Stimulated activated CD4-positive, alpha-beta T cell treated with anti-CD3 and anti-CD28 coated beads, Interleukin-2, amount 100 ng/mL, for 48 hours (primary cell): ENCODE data around the gene ENTPD2.

Experiments
- DNase-seq, 2 donors: peaks; one replicate each; pipeline ENCODE4 v3.0.0-alpha.2; 2020

ENTPD2 gene

DNA sequence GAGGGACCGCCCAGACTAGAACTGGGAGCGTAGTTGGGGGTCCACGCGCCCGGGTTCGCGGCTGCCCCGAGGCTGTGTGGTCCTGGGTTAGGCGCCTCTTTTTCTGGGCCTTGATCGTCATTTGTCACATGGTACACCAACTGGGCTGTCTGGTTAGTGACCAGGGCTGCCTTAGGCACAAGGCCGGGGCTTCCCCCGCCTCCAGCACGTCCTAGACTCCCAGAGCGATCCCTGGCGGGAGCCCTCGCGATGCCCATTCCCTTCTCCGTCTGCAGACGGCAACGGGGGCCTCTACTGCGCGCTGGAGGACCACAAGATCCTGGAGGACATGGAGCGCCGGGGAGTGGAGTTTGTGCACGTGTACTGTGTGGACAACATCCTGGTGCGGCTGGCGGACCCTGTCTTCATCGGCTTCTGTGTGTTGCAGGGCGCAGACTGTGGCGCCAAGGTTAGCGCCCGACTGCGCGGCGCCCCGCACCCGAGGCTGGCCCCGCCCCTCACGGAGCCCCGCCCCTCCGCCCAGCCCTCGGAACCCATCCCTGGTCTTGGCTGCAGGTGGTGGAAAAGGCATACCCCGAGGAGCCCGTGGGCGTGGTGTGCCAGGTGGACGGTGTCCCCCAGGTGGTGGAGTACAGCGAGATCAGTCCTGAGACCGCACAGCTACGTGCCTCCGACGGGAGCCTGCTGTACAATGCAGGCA, 25.0 kb upstream of the ENTPD2 start:
- DNase-seq = no peak

DNA sequence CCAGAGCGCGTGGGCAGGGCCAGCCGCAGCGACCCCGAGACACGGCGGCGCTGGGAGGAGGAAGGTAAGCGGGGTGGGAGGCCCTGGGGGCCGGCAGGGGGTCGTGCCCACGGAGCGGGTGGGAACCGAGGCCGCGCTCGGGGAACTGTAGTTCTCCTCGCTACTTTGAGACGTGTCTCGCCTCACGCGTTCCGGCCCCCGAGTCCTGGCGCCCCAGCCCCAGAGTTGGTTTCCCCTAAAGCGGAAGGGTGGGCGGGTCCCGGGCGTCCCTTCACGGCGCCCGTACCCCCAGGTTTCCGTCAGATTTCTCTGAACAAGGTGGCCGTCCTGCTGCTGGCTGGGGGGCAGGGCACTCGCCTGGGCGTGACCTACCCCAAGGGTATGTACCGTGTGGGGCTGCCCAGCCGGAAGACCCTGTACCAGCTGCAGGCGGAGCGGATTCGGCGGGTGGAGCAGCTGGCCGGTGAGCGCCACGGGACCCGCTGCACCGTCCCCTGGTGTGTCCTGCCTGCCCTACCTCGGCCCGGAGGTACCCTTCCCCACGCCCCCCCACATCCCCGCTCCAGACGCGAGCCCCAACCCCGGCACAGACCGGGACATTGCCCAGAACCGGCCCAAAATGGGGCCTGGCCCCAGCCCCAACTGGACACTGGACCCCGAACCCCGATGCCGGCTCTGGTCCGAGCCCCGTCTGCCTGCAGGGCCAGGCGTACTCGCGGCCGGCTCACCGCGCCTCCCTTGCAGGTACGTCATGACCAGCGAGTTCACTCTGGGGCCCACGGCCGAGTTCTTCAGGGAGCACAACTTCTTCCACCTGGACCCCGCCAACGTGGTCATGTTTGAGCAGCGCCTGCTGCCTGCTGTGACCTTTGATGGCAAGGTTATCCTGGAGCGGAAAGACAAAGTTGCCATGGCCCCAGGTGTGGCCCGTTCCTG, 24.2 kb upstream of the ENTPD2 start:
- no peak for DNase-seq

DNA sequence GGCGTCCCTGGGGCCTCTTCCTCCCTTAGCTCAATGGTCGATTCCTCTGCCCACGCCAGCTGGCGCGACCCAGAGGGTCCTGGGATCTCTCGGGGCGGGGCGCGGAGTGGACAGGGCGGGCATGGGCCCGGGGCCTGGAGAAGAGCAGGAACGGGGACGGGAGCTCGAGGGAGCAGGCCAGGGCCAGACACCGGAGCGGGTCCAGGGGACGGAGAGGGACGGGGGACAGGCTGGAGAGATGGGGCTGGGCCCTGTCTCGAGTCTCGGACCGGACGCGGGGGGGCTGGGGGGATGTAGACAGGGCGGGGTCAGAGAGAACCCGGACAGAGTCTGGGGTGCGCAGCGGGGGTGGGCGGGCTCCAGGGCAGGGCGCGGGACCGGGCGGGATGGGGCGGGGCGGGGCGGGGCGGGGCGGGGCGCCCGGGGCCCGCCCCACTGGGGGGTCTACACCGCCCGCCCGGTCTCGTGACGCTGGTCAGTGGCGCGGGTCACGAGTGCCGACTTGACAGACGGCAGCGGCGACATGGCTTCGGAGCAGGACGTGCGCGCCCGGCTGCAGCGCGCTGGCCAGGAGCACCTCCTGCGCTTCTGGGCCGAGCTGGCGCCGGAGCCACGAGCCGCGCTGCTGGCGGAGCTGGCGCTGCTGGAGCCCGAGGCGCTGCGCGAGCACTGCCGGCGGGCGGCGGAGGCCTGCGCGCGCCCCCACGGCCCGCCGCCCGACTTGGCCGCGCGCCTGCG, 23.3 kb upstream of the ENTPD2 start, which contains the start of gene UAP1L1:
Gene UAP1L1, plus strand, starts transcription at position 508 of the 738 bp plus-strand sequence. Its CDS starts 16 bp downstream, at position 524.
- DNase-seq = peak; percentile 29 to 39

DNA sequence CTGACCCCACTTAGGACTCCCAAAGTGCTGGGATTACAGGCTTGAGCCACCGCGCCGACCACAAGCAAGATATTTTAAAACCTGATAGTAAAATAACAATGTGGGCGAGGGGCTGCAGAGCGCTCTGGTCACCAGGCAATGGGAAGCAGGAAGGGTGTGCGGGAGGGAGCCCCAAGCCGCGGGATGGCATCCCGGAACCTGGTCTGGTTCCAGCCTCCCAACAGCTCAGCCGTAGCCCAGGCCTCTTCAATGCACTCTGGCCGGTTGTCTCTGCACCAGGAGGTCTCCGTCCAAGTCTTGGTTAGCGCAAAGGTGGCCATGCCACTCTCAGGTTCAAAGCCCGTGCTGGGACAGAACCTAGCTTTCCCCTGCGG, 22.8 kb upstream of the ENTPD2 start:
- no peak for DNase-seq

DNA sequence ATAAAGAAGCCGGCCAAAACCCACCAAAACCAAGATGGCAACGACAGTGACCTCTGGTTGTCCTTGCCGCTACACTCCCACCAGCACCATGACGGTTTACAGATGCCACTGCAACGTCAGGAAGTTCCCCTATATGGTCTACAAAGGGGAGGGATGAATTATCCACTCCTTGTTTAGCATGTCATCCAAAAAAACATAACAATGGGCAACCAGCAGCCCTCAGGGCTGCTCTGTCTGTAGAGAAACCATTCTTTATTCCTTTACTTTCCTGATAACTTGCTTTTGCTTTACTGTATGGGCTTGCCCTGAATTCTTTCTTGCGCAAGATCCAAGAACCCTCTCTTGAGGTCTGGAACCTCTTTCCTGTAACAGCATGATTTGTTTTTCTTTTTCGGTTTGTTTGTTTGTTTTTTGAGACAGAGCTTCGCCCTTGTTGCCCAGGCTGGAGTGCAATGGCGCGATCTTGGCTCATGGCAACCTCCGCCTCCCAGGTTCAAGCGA, 21.5 kb upstream of the ENTPD2 start:
- no peak for DNase-seq

DNA sequence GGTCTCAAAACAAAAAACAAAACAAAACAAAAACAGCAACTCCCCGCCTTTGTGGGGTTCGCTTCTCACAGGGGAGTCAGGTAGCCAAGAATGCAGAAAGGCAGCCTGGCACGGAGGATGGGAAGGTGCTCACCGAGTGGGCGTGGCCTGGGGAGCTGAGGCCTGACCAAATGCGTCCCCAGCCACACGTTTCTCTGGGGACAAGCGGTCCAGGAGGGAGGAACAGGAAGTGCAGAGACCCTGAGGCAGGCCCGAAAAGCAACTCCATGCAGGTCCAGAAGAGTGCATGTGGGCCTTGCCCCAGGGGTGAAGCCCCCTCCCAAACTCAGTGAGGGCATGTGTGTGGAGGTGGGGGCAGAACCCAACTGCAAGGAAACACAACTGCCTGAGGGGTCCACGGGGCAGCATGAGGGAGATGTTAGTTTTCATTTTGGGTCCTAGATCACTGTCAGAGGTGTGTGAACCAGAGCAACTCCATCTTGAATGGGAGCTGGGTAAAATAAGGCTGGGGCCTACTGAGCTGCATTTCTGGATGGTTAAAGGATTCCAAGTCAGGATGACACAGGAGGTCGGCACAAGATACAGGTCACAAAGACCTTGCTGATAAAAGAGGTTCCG, 20.9 kb upstream of the ENTPD2 start:
- no peak for DNase-seq

DNA sequence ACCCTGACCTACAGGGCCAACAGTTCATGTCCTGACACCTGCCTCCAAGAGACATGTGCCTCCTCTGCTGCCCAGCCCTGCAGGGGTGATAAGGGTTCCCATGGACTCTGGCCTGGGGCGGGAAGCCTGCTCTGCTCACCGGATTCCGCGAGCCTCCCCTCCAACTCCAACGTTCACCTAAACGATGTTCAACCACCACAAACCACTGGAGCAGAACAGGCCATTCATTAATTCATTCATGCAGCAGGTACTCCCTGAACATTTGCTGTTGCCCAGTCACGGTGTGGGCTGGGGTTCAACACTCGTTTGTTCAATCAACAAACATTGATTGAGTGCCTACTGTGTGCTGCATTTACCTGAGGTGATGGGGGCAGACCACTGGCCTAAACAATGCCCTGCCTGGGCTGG, 20.1 kb upstream of the ENTPD2 start:
- DNase-seq = no peak

DNA sequence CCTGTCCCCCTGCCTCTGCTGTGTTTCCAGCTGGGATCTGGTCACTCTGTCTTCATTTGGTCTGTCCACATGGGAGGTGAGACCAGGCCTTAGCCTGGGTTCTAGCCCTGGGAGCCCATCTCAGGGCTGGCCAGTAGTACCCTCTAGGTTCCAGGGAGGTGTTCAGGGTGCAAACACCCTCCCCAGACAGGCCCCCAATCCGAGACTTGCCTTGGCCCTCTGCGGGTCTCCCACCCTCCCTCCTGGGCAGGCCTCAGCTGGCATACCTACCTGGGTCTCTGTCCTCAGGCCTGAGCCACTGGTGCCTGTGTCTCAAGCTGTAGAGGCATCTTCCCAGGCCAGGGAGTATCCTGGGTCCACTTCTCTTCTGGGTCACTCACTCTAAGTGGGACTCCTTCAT, 17.4 kb upstream of the ENTPD2 start:
- DNase-seq = no peak

DNA sequence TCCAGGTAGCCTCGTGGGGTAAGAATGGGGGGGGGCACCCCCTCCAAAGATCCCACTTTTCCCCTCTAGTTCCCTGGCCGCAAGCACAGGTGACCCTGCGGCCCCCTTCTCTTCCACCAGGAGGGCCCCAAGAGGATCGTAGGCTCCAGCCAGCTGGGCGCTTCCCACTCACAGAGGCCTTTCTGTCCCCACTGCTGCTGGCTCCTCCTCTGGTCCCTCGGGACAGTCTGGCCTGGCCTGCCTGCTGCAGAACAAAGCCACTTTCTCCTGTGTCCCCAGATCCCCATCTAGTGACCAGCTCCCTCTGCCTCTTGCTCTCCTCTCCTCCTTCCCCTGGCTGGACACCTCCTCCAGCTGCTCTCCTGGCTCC, 17.0 kb upstream of the ENTPD2 start:
- DNase-seq = no peak

DNA sequence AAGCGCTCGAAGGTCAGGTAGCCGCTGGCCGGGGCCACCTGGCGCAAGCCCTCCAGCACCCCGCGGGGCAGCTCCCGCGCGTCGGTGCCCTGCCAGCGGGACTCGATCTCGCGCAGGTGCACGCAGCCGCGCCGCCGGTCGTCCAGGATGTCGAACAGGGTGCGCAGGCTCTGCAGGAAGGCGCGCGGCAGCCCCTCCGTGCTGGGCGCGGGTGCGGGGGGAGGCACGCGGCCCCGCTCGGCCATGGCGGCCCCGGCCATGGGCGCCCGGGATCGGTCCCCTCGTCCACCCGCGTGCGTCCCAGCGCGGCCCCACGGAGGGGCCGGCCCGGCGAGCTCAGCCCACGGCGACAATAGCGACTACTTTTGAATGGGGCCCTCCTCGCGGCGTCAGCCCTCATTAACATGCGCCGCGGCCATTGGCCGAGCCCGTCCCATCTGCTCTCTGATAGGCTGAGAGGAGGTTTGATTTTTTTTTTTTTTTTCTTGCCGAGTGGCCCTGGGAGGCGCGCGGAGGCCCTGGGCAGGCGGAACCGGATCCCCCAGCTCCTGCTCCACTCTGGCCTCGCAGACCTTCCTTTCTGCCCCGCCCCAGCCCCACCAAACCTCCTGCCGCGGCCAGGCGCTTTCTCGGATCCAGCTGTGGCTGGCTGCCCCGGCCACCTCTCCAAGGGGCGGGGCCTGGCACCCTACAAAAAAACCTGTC, 16.5 kb upstream of the ENTPD2 start, which contains the start of gene SAPCD2:
Gene SAPCD2, minus strand, starts transcription at position 357 of the 705 bp plus-strand sequence. Its CDS starts 97 bp downstream, at position 260.
- peak; percentile 64 to 72 for DNase-seq

DNA sequence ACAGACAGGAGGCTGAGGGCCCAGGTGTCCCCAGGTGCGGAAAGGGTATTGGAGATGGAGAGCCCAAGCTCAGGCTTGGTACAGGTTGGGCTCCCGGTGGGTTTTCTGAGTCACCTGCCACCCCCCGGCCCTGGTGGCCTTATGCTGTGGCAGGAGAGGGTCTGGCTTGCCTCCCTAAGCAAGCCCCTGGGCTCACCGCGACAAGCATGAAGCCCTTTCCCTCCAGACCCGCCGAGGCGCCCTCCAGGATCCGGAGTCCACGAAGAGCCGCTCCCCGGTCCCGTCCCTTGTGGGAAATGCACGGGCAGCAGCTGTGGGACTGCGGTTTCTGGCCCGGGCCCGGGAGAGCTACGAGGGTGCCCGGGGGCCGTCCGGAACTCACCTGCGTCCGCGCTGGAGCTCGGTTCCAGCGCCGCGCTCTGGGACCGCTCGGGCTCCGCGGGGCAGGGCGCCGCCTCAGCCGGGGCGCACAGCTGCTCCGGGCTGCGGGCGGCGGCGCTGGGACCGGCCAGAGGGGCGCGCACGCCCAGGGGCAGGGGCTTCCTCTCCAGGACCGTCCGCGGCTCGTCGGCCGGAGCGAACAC, 15.7 kb upstream of the ENTPD2 start:
- DNase-seq = no peak

DNA sequence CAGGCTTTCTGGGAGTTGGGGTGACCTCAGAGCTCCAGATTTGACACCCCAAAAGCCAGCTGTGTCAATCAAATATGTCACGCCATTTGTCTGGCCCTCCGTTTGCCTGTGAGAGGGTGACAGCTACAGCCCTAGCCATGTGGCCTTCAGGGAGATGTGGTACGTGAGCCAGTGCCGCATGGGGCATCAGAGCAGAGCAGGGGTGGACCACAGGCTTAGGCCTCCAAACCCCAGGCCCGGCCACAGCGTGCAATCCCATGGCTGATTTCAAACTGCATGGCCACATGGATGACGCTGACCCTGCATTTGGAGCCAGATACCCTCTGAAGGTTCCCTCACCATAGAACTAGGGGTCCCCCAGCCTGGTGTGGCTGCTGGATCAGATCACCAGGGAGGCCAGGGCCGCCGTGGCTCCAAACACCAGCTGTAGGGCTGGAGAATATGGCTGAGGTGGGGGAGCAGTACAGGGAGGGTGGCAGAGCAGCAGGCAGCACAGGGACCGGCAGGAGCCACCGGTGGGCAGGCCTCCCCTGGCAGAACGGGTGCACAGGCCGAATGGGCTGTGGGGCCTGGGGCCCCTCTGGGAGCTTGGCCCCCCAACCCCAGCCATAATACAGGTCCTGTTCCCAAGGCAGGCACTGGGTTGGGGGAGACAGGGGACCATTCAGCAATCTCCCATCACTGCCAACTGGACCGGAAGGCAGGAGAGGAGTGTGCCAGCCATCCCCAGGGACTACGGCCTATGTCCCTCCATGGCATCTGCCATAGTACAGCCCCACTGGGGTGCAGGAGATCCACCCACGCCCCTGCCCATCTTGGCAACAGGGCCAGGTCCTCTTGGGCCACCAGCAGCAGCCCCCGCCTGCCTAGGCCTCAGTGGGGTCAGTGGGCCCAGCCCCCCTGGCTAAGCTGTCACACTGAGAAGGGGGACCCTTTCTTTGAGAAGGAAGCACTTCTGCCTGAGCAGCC, 15.0 kb upstream of the ENTPD2 start:
- no peak for DNase-seq

DNA sequence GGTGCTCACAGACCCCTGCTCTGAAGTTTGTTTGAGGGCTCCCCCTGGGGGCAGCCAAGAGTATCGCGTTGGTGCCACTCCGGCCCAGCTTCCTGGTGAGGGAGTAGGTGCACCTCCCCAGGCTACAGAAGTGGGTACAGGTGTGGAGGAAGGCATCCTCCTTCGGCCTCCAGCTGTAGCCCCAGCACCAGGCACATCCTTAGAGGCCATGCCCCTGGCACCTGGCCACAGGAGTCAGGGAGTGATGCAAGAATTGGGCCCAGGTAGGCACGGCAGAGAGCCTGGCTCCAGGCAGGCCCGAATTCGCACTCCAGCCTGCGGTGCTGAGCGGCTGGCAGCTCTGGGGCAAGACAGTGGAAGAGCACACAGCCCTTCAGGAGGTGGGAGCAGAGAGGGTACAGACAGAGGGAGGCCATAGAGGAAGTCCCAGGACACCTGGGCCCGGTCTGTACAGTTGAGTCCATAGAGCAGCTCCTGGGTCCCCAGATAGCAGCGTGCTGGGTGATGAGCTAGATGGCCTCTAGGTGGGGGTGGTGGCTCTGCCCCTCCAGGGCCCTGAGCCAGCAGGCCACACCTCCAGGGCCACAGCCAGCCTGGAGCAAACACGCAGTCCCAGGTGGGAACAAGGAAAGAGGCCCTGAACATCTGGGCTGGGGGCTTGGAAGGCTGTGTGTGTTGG, 14.1 kb upstream of the ENTPD2 start:
- peak; percentile 84 for DNase-seq

DNA sequence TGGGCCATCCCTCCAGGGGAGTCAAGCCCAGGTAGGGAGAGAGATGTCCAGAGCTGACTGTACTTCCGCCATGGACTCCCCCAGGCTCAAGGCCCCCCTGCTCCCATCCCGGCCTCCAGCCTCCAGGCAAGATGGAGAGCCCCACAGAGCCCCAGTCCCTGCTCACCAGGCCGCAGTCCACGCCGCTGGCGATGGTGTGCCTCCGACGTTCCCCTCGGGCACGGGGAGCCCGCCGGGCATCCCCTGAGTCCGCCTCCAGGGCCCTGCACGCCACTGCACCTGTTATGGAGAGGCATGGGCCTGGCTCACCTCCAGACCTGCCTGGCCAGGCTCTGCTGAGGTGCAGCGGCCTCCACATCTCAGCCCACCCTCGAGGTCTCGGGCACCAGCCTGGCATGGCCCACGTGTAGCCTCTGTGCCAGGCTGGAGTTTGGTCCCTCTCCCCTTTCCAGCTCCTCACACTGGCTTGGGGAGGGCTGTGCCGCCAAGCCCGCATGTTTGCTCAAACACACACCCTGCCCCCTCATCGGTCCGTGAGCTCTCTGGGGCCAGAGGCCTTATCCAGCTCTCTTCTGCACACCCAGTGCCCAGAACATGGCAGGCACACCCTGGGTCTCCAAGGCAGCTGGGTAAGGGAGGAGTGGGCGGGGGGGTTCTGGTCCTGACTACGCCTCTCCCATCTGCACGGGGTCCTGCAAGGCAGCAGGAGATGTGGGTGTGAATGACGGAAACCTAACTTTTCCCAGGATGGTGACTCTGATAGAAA, 12.4 kb upstream of the ENTPD2 start:
- DNase-seq = no peak

DNA sequence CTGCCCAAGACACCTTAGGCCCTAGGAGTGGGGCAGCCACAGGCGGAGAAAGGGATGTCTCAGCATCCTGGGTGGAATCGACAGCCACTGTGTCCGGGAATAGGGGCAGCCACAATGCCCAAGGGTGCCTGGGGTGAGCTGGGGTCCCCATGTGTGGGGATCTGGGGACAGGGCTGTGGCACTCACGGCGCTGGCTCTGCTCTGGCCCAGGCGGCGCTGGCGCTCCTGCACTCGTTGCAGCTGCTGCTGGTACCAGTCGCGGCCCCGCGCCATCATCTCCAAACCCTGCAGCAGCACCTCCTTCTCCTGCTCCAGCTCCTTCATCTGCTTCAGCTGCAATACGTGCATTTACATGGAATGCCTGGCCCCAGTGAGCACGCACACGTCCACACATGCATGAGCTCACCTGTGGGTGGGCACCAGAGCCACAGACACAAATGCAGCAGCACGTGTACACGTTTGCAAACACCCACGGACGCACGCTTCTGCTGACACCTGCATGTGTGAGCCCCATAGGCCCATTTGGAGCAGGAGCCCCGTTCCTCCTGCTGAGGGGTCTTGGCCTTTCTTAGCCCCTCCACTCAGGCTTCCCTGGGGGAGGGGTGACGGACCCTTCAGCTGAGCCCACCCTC, 11.6 kb upstream of the ENTPD2 start:
- no peak for DNase-seq

DNA sequence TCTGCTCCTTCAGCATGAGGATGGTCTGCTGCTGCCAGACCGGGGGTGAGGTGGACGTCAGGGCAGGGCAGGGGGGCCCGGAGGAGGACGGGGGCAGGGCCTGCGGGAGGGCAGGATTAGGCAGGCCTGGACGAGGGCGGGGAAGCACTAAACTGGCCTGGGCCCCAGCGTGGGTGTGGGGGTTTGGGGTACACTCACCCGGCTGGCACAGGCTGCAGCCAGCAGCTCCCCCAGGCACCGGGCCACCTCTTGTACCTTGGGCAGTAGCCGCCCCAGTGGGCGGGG, 11.0 kb upstream of the ENTPD2 start:
- no peak for DNase-seq

DNA sequence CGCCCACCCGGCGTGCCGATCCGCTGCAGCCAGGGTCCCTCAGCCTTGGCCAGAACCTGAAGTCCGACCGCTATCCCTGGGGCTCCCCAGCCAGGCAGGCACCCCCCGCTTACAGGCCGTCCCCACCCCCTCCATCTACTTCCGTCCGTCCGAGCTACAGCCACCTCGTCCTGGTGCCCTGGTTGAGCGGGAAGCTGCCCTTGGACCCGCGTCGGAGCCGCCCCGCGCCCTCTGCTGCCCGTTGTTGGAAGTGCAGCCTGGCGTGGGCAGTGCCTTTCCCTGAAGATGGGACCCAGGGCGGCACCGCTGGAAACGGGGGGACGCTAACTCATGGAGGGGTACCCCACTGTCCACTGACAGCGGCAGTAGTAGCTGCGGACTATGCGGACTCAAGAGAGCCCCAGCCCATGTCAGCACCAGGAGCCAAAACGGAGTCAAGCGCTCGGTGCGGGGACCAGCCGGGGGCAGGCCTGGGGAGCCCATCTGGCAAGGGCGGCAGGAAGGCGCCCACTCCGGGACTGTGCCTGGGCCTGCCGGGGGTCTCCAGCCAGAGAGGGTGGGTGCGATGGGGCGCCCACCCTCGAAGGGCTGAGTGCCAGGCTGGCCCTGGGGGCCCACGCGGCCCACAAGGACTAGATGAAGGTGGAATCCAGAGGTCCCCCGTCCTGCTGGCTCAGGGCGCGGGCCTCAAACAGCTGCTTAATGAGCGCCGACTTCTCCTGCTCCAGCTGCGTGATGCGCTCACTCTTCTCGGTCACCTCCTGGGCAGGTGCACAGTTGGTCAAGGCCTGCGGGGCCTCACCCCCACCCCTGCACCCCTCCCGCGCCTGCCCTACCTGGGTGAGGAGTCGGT, 10.4 kb upstream of the ENTPD2 start:
- peak; percentile 75 for DNase-seq
